NCI-H748 treated with DMSO at 0.1 percent for 48 hours (cell line): Measurements from ENCODE around the gene GPR135.

Experiments used
- DNase-seq: peaks from one replicate; lab custom pipeline; 2025; lab: John Stamatoyannopoulos, UW

The GPR135 gene

DNA sequence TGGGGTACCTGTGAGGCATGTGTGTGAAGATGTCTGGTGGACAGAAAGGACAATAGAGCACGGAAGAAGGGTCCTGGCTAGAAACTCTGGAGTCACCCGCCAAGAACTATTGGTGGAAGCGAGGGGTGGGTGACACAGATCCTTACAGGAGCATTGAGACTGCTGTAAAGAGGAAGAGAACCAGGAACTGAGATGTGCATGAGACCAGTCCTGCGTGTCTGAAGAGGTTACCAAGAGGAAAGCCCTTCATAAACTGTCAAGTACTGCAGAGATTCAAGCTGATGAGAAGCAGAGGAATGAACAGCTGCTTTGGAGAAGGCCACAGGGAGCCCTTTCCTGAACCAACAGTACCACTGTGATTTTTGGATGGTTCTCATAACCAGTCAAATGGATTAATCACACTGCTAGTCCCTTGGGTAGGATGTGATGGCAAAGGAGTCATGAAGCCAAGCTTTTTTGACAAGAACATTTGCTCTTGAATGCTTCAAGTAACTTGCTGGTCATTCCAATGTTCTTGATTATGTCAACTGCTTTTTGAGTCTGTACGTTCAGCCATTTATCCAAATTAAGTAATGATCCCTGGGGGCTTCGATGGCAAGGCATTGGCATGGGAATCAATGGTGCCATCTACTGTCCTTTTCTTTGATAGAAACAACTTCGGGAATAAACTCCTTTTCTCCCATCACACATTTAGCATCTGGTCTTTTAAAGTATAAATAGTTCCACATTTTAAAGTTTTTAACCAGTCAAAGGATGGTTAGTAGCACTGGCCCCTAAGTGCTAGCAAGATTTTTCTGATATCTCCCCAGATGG lies 42.9 kb downstream of the GPR135 start:
- DNase-seq, result peak; percentile 8

DNA sequence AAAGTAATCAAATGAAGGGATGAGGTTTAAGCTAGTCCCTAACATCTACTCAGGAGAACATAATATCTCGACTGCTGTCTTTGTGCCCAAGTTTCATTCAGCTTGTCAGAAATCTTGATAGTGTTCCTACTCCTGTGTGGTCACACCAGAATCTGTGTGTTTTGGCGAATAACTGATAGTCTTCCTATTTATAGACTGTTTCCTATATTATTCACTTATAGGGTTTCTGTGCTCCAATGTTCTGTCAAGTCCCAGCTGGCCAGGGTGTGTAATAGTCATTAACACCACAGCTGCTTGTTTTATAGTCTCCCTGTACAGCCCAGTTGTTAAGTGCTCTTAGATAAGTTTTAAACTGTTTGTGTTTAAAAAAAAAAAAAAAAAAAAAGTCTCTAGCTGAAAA lies 45.9 kb downstream of the GPR135 start:
- DNase-seq, result no peak

DNA sequence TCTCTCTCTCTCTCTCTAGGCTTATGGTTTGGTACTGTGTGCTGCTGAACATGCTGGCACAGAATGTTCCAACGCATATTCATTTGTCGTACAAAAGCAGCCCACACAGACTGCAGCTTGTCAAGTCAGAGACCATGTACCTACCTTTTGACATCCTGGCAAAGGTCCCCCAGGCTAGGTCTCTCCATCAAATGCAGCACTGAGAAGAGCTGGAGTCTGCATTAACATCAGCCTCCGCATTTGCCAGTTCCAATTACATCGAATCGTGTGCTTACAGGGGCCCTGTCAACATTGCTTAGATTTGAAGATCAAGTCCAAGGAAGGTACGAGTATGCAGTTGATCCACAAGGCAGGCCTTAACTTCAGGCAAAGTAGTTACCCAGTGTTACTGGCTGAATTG lies 47.9 kb downstream of the GPR135 start:
- DNase-seq, result no peak

DNA sequence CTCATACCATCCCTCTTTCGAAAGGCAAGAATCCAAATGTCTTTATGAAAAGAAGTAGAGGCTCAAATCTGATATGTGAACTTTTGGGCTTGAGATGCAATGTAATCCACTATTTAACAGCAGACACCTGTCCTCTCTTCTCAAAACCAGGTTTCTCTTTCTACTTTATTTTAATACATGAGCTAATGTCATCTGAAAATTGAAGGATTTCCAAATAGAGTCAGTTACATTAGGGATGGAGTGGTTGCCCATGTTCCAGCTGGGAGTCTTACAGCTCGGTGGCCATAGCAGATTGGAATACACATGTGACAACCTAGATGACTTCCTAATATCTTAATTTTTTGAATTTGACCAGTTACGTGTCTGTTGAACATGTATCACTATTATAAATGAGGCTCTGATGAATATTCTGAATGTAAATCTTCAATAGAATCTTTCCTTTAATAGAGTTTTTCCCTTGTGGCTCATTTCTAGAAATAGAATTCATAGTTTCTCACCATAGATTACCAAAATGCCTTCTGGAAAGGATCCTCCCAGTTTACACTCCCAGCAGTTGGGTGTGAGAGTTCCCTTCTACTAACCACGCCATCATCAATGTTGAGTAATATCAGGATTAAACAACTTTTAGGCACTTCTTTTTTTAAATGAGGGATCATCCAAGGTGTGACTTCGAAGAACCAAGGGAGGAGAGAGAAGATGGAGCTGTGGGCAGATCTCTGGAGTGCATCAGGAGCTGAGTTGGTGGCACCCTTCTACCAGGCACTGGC lies 49.2 kb downstream of the GPR135 start:
- no peak for DNase-seq
